Progenitor cell of endocrine pancreas (in vitro differentiated cells): ENCODE data around the gene SETD1B. TPM values are rescaled to one million over a fixed set of nuclear protein-coding genes. Genes with fewer than 3 reads are reported as not detected.

ENCODE experiments used
- DNase-seq: peaks from one replicate; pipeline ENCODE4 v3.0.0; 2021; ENCODE audit warnings: low spot score; ENCODE audit not compliant: unreplicated experiment
- H3K27ac Mint-ChIP-seq: 2 replicates; pipeline ENCODE4 v1.8.0; 2021; ENCODE audit warnings: mild to moderate bottlenecking, moderate library complexity, mixed read lengths
- H3K27me3 Mint-ChIP-seq: 2 replicates; pipeline ENCODE4 v1.8.0; 2021; ENCODE audit warnings: mixed read lengths
- H3K36me3 Mint-ChIP-seq: 2 replicates; pipeline ENCODE4 v1.8.0; 2022; ENCODE audit warnings: mixed read lengths; ENCODE audit not compliant: insufficient read depth
- H3K4me1 Mint-ChIP-seq: 2 replicates; pipeline ENCODE4 v1.8.0; 2021; ENCODE audit warnings: low read depth, mixed read lengths
- H3K4me3 Mint-ChIP-seq: 2 replicates; pipeline ENCODE4 v1.8.0; 2021; ENCODE audit warnings: low read depth, mild to moderate bottlenecking, moderate library complexity, mixed read lengths
- H3K9me3 Mint-ChIP-seq: 2 replicates; pipeline ENCODE4 v1.8.0; 2021; ENCODE audit warnings: low read depth, mixed read lengths
- total RNA-seq: library from RNA; stranded (reverse); gene quantifications from 2 replicates; pipeline ENCODE4 v1.2.1, GENCODE V29; 2021
- TF ChIP-seq, protein P1 (sequence below): fragments of 200-600 bp; sonication (generic); IDR thresholded peaks from one replicate; pipeline ENCODE4 v1.5.0; 2021; ENCODE audit warnings: antibody characterized with exemption, mild to moderate bottlenecking; ENCODE audit not compliant: unreplicated experiment

SETD1B gene
- total RNA-seq, 1 donor from 2014 or later, result 28.6 TPM

DNA sequence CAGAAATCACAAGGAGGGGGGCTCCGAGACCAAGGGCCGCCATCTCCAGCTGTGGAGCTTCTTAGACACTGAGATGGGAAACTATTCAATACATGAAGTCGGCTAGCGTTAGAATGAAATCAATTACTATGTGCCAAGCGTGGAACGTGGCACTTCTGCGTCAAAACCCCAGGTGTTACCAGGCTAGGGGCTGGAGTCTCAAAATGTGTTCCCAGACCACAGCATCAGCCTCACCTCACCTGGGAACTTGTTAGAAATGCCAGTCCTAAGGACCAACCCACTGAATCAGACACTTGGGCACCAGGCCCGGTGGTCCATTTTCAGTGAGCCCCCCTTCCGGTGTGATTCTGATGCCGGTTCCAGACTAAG is 5.0 kb upstream of the SETD1B start:
- Mint-ChIP-seq H3K9me3 (no peaks in the 10 kb centered on the region), H3K4me3 (peak overlapping the region; percentile 77), H3K4me1 (peaks cover 33% of the 10 kb centered on the region), H3K27ac (peak overlapping the region; percentile 94), H3K36me3 (peaks cover 18% of the 10 kb centered on the region), H3K27me3 (no peaks in the 10 kb centered on the region)
- TF ChIP-seq, protein P1, sequence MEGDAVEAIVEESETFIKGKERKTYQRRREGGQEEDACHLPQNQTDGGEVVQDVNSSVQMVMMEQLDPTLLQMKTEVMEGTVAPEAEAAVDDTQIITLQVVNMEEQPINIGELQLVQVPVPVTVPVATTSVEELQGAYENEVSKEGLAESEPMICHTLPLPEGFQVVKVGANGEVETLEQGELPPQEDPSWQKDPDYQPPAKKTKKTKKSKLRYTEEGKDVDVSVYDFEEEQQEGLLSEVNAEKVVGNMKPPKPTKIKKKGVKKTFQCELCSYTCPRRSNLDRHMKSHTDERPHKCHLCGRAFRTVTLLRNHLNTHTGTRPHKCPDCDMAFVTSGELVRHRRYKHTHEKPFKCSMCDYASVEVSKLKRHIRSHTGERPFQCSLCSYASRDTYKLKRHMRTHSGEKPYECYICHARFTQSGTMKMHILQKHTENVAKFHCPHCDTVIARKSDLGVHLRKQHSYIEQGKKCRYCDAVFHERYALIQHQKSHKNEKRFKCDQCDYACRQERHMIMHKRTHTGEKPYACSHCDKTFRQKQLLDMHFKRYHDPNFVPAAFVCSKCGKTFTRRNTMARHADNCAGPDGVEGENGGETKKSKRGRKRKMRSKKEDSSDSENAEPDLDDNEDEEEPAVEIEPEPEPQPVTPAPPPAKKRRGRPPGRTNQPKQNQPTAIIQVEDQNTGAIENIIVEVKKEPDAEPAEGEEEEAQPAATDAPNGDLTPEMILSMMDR, result no peak
- no peak for DNase-seq

DNA sequence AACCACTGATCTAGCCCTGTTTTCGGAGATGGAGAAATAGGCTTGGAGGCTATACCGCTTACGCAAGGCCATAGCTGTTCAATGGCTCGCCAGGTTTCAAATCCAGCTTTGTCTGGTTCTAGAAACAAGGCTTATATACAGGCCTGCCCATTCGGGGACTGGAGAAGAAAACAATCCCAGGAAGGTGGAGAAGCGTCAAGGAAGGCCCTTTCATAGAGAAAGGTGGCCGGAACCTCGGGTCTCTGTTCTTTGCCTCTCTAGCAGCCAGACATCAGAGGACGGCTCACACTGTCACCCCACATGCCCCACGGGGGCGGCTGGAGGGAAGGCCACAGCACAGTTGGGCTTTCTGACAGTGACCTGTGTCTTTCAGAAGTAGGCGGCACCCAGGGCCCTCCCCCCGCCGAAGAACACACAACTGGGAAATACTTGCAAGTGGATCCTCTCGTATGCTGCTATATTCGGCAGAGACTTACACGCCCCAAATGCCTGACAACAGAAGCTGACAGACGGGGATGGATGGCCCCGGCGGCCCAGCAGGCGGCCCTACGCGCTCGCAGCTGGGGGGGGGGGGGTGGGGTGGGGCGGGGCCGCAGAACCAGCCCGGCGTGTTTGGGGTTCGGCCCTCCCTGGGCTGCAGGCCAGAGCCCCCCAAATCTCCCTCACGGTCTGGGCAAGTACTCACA is 4.5 kb upstream of the SETD1B start:
- Mint-ChIP-seq H3K9me3 (no peaks in the 10 kb centered on the region), H3K27ac (peak overlapping the region; percentile 98), H3K27me3 (no peaks in the 10 kb centered on the region), H3K36me3 (peaks cover 18% of the 10 kb centered on the region), H3K4me1 (peaks cover 32% of the 10 kb centered on the region), H3K4me3 (peak overlapping the region; percentile 83)
- TF ChIP-seq, protein P1, result no peak
- DNase-seq, result no peak

GRCh38 chr12:121799842-121800693 is 3.7 kb upstream of the SETD1B start:
- H3K27ac Mint-ChIP-seq, result peak overlapping the region; percentile 98
- TF ChIP-seq, protein P1, result no peak
- H3K9me3 Mint-ChIP-seq, result no peaks in the 10 kb centered on the region
- peak overlapping the region; percentile 83 for H3K4me3 Mint-ChIP-seq
- DNase-seq, result no peak
- no peaks in the 10 kb centered on the region for H3K27me3 Mint-ChIP-seq
- peaks cover 25% of the 10 kb centered on the region for H3K4me1 Mint-ChIP-seq
- peaks cover 16% of the 10 kb centered on the region for H3K36me3 Mint-ChIP-seq

- no peaks in the 10 kb centered on the region for H3K9me3 Mint-ChIP-seq
- H3K4me1 Mint-ChIP-seq, result peaks cover 25% of the 10 kb centered on the region
- peak overlapping the region; percentile 99 for H3K27ac Mint-ChIP-seq
- no peak for DNase-seq
- peaks cover 13% of the 10 kb centered on the region for H3K36me3 Mint-ChIP-seq
- peak overlapping the region; percentile 90 for H3K4me3 Mint-ChIP-seq
- TF ChIP-seq, protein P1, result no peak
- H3K27me3 Mint-ChIP-seq, result no peaks in the 10 kb centered on the region
Measured at GRCh38 chr12:121800694-121801594, 2.9 kb upstream of the SETD1B start.
